Activated naive CD8-positive, alpha-beta T cell treated with anti-CD3 and anti-CD28 coated beads for 36 hours (primary cell): ENCODE measurements around the gene ALKBH3. TPM values are rescaled to one million over a fixed set of nuclear protein-coding genes. Genes with fewer than 3 reads are reported as not detected.

Experiments used
- DNase-seq: peaks from one replicate; pipeline ENCODE4 v3.0.0; 2021
- H3K27ac Mint-ChIP-seq: one replicate; pipeline ENCODE4 v1.8.0; 2022; ENCODE audit warnings: mild to moderate bottlenecking, moderate library complexity, mixed read lengths
- H3K27me3 Mint-ChIP-seq: one replicate; pipeline ENCODE4 v1.8.0; 2022; ENCODE audit warnings: mild to moderate bottlenecking, mixed read lengths
- H3K36me3 Mint-ChIP-seq: one replicate; pipeline ENCODE4 v1.8.0; 2021; ENCODE audit warnings: mild to moderate bottlenecking, mixed read lengths
- H3K4me1 Mint-ChIP-seq: one replicate; pipeline ENCODE4 v1.8.0; 2021; ENCODE audit warnings: mixed read lengths
- H3K4me3 Mint-ChIP-seq: one replicate; pipeline ENCODE4 v1.8.0; 2022; ENCODE audit warnings: mild to moderate bottlenecking, moderate library complexity, mixed read lengths
- H3K9me3 Mint-ChIP-seq: one replicate; pipeline ENCODE4 v1.8.0; 2022; ENCODE audit warnings: mixed read lengths
- total RNA-seq, 2 experiments: library from RNA; stranded (reverse); gene quantifications; one replicate each; pipeline ENCODE4 v1.2.3, GENCODE V29; 2021

Gene ALKBH3
- total RNA-seq, 2 experiments from 2014 or later = 50.8 to 53.3 TPM

- Mint-ChIP-seq H3K36me3 (peaks cover 13% of the 10 kb centered on the region), H3K27ac (no peak overlapping the region), H3K4me3 (no peak overlapping the region), H3K4me1 (peaks cover 18% of the 10 kb centered on the region), H3K9me3 (no peaks in the 10 kb centered on the region), H3K27me3 (no peaks in the 10 kb centered on the region)
- DNase-seq = no peak
Observed at GRCh38 chr11:43923406-43924111, 42.9 kb downstream of the ALKBH3 start.

GRCh38 chr11:43924112-43924855 lies 43.7 kb downstream of the ALKBH3 start:
- Mint-ChIP-seq H3K4me1 (peaks cover 18% of the 10 kb centered on the region), H3K27me3 (no peaks in the 10 kb centered on the region), H3K9me3 (no peaks in the 10 kb centered on the region), H3K4me3 (no peak overlapping the region), H3K27ac (no peak overlapping the region), H3K36me3 (peaks cover 16% of the 10 kb centered on the region)
- DNase-seq = no peak

- H3K4me1 Mint-ChIP-seq = peaks cover 14% of the 10 kb centered on the region
- H3K36me3 Mint-ChIP-seq = peaks cover 11% of the 10 kb centered on the region
- H3K27ac Mint-ChIP-seq = no peak overlapping the region
- H3K9me3 Mint-ChIP-seq = no peaks in the 10 kb centered on the region
- DNase-seq = no peak
- H3K4me3 Mint-ChIP-seq = no peak overlapping the region
- H3K27me3 Mint-ChIP-seq = no peaks in the 10 kb centered on the region
Observed at GRCh38 chr11:43925063-43925931, 44.7 kb downstream of the ALKBH3 start.

GRCh38 chr11:43925932-43926505 lies 45.4 kb downstream of the ALKBH3 start:
- no peak overlapping the region for H3K4me3 Mint-ChIP-seq
- H3K9me3 Mint-ChIP-seq = no peaks in the 10 kb centered on the region
- peaks cover 14% of the 10 kb centered on the region for H3K4me1 Mint-ChIP-seq
- no peak for DNase-seq
- no peaks in the 10 kb centered on the region for H3K27me3 Mint-ChIP-seq
- no peak overlapping the region for H3K27ac Mint-ChIP-seq
- peaks cover 5% of the 10 kb centered on the region for H3K36me3 Mint-ChIP-seq

GRCh38 chr11:43927070-43927469 lies 46.4 kb downstream of the ALKBH3 start:
- peaks cover 9% of the 10 kb centered on the region for H3K4me1 Mint-ChIP-seq
- H3K27me3 Mint-ChIP-seq = no peaks in the 10 kb centered on the region
- H3K9me3 Mint-ChIP-seq = no peaks in the 10 kb centered on the region
- no peak overlapping the region for H3K4me3 Mint-ChIP-seq
- no peak for DNase-seq
- H3K27ac Mint-ChIP-seq = no peak overlapping the region
- peaks cover 2% of the 10 kb centered on the region for H3K36me3 Mint-ChIP-seq

- Mint-ChIP-seq H3K4me3 (no peak overlapping the region), H3K4me1 (peaks cover 9% of the 10 kb centered on the region), H3K27ac (no peak overlapping the region), H3K27me3 (no peaks in the 10 kb centered on the region), H3K36me3 (peaks cover 2% of the 10 kb centered on the region), H3K9me3 (no peaks in the 10 kb centered on the region)
- DNase-seq = no peak
Observed at GRCh38 chr11:43927925-43928707, 47.5 kb downstream of the ALKBH3 start.

- Mint-ChIP-seq H3K27ac (no peak overlapping the region), H3K9me3 (no peaks in the 10 kb centered on the region), H3K27me3 (no peaks in the 10 kb centered on the region), H3K36me3 (peaks cover 2% of the 10 kb centered on the region), H3K4me3 (no peak overlapping the region), H3K4me1 (peaks cover 9% of the 10 kb centered on the region)
- no peak for DNase-seq
Observed at GRCh38 chr11:43928721-43929120, 48.1 kb downstream of the ALKBH3 start.

- peaks cover 9% of the 10 kb centered on the region for H3K4me1 Mint-ChIP-seq
- peaks cover 2% of the 10 kb centered on the region for H3K36me3 Mint-ChIP-seq
- peaks cover 5% of the 10 kb centered on the region for H3K27me3 Mint-ChIP-seq
- DNase-seq = no peak
- no peak overlapping the region for H3K27ac Mint-ChIP-seq
- no peak overlapping the region for H3K4me3 Mint-ChIP-seq
- no peaks in the 10 kb centered on the region for H3K9me3 Mint-ChIP-seq
Observed at GRCh38 chr11:43930868-43931716, 50.5 kb downstream of the ALKBH3 start.

- Mint-ChIP-seq H3K27me3 (peaks cover 8% of the 10 kb centered on the region), H3K4me3 (no peak overlapping the region), H3K9me3 (no peaks in the 10 kb centered on the region), H3K36me3 (peaks cover 2% of the 10 kb centered on the region), H3K4me1 (peaks cover 9% of the 10 kb centered on the region), H3K27ac (no peak overlapping the region)
- DNase-seq = no peak
Observed at GRCh38 chr11:43931717-43932039, 51.0 kb downstream of the ALKBH3 start.

GRCh38 chr11:43933226-43933607 lies 52.6 kb downstream of the ALKBH3 start:
- Mint-ChIP-seq H3K4me1 (peaks cover 9% of the 10 kb centered on the region), H3K9me3 (no peaks in the 10 kb centered on the region), H3K27me3 (peaks cover 23% of the 10 kb centered on the region), H3K27ac (no peak overlapping the region), H3K4me3 (no peak overlapping the region), H3K36me3 (peaks cover 2% of the 10 kb centered on the region)
- DNase-seq = no peak

GRCh38 chr11:43933608-43934551 lies 53.2 kb downstream of the ALKBH3 start:
- H3K36me3 Mint-ChIP-seq = peaks cover 2% of the 10 kb centered on the region
- H3K9me3 Mint-ChIP-seq = no peaks in the 10 kb centered on the region
- peaks cover 9% of the 10 kb centered on the region for H3K4me1 Mint-ChIP-seq
- peaks cover 28% of the 10 kb centered on the region for H3K27me3 Mint-ChIP-seq
- H3K27ac Mint-ChIP-seq = no peak overlapping the region
- DNase-seq = no peak
- H3K4me3 Mint-ChIP-seq = no peak overlapping the region

- H3K27me3 Mint-ChIP-seq = peaks cover 36% of the 10 kb centered on the region
- no peak for DNase-seq
- H3K36me3 Mint-ChIP-seq = no peaks in the 10 kb centered on the region
- no peak overlapping the region for H3K4me3 Mint-ChIP-seq
- peaks cover 9% of the 10 kb centered on the region for H3K4me1 Mint-ChIP-seq
- H3K27ac Mint-ChIP-seq = no peak overlapping the region
- H3K9me3 Mint-ChIP-seq = no peaks in the 10 kb centered on the region
Observed at GRCh38 chr11:43934601-43935423, 54.2 kb downstream of the ALKBH3 start.
